NCI-H1436 (cell line): ENCODE data around the gene MTUS2.
A peak's percentile ranks its signal among the peaks of the same experiment; 100 is the strongest.

Experiments used
- DNase-seq: peaks from one replicate; lab custom pipeline; 2025; lab: John Stamatoyannopoulos, UW

Gene MTUS2

DNA sequence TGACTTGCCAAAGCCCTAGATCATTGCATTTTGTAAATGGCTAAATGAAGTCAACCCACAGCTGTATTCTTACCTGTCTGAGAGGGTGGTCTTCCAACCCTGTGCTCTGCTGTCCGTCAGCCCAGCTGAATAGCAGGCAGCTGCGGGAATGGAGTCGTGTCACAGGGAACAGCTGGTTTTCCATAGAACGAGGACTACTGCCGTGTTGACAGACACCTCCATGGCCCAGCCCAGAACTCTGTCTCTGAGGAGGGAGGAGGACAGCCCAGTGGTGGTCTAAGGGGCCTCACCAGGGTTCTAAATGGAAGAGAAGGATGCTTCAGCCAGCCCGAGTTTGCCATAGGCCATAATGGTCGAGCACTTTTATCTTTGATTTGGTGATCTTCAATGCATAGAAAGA lies 664.7 kb downstream of the MTUS2 start:
- DNase-seq = no peak

DNA sequence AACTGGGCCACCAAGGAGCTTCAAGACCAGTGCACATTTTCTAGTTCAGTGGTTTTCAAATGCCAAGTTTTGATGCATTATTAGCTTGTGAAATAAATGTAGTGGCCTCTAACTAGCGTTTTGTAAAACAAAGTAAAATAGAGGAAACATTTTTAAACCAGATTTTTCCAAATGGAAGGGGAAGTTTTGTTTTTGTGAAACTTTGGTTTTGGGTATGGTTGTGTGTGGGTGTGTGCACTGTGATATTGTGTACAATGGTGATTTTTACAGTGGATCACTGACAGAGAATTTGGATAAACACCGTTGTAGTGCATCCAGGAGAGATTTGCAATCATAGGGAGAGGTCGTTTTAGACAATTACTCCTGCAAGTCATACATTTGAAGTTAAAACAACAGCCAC lies 666.4 kb downstream of the MTUS2 start:
- no peak for DNase-seq

DNA sequence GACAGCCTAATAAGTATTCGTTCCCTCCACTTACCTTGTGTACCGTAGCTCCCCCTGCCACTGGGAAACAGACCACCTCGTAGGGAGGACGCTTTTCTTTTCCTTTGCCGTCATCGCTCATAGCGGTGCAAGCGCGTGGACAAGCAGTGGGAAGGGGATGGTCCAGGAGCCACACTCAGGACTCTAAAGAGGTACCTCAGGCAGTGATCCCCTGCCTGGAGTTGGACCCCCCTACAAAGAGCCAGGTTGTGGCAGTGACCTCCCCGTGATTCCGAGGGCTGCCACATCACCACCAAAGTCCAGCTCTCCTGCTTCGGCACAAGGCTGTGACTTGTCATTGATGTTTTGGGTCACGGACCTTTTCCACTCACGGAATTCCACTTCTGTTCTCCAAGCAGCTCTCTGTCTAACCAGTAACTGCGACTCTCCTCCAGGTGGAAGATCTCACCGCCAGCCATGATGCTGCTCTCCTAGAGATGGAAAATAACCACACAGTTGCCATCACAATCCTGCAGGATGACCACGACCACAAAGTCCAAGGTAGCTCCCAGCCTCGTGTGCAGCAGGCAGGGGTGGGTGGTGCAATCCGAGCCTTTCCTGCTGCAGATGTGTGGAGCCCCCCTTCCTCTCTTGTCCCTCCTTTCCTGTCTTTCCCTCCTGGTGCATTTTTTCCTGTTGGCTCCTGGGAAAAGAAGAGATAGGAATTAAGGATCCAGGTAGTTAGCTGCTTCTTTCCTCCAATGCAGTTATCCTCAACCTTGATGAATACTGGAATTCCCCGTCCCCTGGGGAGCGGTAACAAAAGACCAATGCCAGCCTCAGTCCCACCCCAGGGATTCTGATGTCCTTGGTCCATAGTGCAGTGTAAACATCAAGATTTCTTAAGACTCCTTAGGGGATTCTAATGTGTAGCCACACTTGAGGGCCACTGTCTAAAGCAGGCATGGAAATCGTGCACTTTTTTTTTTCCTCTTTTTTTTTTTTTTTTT lies 667.6 kb downstream of the MTUS2 start:
- no peak for DNase-seq

DNA sequence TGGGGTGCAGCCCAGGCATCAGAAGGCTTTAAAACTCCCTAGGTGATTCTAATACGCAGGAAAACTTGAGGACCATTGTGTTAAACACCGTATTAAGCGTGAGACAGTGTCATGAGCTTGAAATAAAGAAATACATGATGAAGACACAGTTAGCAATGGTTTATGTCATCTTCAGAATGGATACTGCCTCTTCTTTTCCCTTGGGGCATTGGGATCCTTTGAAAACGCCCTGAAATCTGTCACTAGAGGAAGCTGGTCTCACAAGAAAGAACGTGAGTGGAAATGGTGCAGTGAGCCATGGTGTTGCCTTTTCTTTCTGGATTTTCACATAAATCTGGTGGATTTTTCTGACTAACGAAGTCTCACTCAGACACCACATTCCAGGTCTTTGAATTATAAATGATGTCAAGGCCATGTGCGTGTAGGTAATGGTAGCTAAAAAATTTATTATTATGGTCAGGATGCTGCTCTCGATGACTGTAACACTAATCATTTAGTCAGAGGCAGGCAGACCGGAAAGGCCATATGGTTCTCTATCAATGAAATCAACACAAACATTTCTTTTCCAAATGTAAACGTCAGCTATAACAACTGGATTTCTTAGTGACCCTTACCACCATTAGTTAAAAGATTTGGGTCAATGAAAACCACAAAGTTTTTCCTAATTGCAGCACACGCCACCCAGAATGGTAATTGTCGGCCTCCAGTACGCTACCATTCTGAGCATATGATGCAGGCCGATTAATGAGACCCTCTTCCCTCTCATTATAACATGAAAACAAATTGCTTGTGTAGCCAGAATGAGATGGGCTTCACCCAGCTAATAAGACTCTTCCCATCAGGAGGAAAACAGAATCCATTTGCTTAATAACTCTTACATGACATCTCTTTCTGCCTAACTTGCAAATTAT lies 669.8 kb downstream of the MTUS2 start:
- no peak for DNase-seq

DNA sequence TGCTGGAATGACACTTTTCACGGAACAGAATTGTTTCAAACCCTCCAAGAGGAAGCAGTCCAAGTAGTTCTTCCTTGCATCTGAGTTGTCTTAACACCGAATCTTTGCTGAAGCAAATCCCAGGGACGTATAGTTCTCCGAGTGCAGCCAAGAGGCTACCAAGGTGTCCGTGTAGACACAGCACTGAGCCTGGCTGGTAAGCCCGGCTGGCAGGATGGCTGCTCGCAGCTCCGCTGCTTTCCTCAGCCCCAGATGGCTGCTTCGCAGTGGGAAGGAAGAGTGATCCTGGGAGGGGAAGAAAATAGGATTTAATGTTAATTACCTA lies 670.4 kb downstream of the MTUS2 start:
- DNase-seq = no peak

DNA sequence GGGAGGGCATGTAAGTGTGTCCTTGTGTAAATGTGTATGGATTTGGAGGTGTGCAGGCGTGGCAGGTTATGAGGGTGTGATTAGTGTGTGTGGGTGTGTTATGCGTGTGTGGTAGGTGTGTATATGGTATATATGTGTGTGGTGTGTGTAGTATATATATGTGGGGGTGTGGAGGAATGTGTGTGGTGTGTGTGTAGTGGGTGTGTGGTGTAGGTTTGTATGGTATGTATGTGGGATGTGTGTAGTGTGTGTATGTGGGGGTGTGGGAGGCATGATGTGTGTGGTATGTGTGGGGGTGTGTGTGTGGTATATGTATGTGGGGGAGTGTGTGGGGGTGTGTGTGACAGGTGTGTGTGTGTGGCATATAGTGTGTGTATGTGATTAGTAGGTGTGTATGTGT lies 671.1 kb downstream of the MTUS2 start:
- no peak for DNase-seq

DNA sequence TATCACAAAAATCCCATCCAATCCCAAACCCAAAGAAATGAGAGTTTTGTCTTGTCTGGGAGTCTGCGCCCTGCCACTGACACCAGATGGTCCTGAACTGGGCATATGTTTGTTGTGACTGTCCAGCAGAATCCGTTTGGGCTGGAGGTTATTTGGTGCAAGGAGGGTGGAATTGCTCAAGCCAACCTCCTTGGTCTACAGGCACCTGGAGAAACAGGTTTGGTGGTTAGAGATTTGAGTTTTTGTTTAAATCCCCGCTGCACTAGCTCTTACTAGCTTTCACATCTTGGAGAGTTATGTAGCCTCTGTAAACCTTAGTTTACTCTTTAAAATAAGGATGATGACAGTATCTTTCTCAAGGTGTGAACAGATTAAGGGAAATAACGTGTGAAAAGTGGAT lies 673.7 kb downstream of the MTUS2 start:
- DNase-seq = no peak

DNA sequence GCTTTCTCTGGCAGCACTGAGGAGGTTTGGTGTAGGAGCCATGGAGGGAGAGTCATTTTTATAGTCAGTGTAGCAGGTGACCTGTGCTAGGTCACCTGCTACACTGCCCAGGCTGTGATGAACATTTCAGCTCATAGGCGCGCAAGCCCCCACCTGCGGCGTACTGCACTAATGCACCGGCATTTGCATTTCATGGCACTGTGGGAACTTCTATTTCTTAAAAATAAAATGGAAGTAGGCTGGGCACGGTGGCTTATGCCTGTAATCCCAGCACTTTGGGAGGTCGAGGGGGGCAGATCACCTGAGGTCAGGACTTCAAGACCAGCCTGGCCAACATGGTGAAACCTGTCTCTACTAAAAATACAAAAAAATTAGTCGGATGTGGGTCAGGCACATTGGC lies 674.4 kb downstream of the MTUS2 start:
- no peak for DNase-seq

DNA sequence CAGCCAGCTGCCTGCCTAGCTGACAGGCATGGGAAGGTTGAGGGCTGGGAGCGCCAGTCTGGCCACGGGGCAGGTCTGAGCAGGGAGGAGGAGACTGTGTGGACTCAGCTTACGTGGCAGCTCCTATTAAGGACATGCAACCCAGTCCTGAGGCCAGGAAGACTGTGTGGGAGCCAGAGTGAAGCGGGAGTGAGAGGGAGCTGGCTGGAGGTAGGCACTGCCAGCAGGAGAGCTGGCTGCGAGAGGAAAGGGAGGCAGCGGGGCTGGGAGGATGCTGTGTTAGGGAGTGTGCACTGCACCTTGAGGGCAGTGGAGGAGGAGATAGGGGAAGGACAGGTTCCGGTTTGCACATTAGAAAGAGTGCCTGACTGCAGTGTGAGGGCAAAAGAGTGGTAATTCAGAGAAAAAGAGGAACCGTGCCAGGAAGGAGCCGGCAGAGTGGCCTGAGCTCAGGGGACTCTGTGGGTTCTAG lies 676.1 kb downstream of the MTUS2 start:
- no peak for DNase-seq

DNA sequence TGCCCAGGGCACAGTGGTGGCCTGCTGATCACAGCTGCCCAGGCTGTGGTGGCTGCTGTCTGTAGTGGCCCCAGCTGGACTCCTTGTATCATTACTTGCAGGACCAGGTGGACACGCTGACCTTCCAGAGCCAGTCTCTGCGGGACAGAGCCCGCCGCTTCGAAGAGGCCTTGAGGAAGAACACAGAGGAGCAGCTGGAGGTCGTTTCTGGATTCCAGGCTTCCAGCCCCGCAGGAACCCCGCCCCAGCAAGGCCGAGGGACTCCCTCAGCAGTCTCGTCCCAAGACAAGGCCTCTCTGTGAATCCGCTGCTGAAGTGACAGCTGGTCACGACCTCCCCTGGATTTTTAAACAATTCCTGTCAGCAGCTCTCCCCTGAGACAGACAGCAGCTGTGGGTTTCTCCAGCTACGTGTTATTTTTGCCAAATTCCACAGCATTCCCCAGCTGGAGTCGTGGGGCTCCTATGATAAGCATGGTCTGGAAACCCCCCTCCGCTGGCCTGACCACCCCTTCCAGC lies 677.1 kb downstream of the MTUS2 start:
- no peak for DNase-seq

DNA sequence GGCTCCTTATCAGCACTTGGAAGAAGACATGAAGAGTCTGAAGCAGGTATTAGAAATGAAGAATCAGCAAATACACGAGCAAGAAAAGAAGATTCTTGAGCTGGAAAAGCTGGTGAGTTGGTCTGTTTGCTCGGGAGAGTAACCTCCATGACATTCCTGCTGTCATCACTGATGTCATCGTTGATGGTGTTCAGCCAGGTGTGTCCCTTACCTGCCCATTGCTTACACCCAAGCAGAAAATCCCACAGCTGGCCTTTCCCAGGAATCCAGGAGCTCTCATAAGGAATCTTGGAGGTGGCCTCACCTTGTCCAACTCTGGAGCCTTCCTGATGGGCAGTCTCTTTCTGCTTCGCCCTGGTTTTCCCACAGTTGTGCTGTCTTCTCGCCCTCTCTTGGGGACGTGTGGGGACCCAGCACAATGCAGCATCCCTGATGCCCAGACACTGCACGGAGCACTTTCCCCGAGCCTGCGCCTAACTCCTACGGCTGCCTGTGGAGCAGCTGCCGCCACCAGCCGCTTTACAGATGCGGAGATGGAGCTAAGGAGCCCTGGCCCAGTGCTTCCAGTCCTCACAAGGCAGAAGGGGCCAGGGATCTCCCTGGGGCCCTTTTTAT lies 678.4 kb downstream of the MTUS2 start:
- DNase-seq = no peak

DNA sequence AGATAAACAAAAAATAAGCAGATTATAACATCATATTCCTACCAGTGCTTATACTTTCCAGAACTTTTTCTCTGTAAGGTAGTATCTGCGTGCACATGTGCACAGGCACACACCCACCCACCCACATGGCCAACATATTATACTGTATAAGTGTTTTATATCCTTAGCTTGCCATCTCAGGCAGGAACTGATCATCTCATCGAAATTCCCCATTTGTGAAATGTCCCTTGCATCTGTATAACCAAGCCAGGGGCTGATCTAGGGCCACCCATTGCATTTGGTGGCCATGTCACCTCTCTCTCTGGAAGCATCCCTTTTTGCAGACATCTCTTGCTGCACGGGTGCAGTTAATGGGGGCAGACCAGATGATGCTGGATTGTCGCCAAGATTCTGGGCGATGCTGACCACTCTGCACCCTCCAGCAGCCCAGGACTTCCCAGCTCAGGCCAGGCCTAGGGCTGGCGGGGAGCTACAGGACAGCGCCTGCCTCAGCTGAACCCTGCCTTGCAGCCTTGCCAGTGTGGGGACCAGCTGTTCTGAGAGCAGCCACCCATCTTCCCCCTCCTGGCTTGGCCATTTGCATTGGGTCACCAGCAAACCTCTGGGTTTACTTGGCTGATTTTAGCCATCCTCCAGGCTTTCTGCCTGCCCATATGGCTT lies 679.5 kb downstream of the MTUS2 start:
- no peak for DNase-seq

DNA sequence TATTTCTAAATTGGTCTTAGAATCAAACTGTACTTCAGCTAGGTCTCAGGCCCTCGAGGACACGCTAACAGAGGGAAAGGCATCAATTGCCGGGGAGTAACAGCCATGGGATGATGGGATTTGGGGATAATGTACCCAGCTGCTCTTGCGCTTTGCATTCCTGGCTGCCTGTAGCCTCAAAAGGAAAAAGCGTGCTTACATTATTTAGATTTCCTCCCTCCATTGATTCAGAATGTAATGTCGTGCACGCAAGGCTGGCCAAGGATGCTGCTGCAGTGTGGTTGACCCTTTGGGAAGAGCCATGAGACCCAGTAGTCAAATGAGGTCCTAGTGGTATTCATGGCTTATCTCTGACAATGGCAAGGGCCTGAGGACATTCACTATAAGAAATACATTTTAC lies 680.2 kb downstream of the MTUS2 start:
- no peak for DNase-seq

DNA sequence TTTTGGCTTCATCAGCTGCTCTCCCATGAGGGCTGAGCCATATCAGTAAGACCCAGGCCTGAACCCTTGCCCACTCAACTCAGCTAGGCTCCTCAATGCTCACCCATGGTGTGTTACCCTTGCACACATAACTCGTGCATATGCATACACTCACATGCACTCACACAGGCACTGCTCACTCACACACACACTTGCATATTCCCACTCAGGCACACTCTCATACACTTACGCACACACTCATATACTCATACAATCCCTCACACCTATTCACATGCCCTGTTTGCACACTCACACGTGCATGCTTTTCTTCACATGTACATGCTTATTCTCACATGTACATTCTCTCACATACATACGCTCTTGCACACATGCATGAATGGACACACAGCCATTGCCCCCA lies 681.5 kb downstream of the MTUS2 start:
- no peak for DNase-seq

DNA sequence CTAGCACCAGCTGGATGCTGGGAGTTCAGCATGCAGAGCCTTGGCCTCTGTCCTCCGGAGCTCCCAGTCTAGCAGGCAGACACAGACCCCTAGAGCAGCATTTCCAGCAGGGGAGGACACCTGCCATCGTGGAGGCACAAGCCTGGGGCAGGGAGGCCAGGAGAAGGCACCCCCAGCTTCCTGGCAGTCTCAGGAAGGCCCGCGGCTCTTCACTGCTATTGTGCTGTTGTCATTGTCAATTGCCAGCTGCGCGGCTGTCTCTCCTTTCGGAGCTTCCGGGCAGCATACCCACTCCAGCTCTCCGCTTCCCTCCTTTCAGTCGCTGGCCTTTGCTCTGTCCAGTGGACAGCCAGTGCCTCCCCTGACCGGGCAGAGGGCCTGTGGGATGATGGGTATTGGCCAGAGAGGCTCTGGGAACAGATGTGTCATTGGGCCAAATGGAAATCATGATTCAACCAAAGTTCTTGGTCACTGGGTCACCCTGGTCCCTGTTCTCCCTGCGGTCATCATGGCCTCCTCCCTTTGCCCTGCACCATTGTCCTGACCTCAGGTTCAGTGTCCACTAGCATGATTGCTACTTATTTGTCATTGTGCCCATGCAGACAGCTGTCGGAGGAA lies 682.4 kb downstream of the MTUS2 start:
- DNase-seq = no peak

DNA sequence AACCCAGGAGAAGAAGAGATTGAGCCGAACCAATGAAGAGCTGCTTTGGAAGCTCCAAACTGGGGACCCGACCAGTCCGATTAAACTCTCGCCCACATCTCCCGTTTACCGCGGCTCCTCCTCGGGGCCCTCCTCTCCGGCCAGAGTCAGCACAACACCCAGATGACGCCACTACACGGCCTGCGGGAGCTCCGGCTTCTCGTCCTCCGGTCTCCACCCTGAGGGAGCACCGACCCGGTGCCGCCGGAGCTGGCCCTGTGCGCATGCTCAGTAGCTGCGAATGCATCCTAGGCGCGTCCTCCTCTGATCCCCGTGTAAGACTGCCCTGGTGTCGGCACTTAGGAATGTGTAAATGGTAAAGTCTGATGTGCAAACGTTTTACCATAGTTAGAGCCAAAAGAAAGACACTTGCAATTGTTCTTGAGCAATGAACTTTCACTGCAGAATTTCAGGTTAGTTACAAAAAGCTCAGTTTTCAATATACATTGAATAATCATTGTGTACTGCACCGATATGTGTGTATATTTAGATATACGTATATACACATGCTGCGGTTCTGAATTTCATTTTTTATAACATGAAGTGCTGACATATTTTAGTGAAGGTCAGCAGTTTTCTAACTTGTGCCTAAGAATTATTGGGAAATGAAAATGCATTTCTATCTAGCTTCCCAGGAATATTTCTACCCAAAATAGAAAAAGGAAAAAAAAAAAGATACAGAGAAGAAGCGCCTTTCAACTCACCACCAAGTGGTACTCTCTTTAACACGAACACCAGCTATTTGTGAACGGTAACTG lies 683.1 kb downstream of the MTUS2 start:
- DNase-seq = no peak

DNA sequence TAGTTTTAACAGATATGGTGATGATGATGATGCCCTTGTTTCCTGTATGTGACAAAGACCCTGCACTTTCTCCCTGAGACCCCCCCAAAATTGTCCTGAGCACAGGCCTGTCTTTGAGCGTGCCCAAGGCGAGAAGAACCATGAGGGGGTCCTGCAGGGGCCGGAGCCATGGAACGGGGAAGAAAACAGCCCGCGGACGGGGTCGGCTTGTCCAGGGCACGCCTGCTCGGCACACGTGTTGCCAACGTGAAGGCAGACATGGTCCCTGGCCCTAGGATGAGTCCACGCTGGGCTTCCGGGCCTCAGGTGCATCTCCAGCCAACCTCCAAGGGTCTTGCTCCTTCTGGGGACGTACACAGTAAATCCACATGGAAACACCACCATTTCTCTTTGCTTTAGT lies 684.6 kb downstream of the MTUS2 start:
- no peak for DNase-seq

DNA sequence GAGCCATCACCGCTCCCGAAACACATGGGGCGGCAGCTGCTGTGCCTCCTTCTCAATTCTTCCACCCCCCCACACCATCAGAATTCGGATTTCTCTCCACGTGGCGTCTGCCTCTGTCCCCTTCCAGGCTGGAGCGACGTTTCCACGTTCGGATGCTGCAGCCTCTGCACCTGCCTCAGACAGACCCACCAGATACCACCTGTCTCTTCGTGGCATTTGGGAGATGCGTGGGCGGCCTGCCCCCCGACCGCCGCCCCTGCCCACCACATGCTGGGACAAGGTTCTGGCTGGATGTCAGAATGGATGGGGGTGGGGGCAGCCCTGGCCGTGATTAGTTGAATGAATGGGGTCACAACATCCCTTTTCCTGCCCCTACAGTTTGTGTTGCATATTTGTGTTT lies 685.4 kb downstream of the MTUS2 start:
- DNase-seq = no peak

DNA sequence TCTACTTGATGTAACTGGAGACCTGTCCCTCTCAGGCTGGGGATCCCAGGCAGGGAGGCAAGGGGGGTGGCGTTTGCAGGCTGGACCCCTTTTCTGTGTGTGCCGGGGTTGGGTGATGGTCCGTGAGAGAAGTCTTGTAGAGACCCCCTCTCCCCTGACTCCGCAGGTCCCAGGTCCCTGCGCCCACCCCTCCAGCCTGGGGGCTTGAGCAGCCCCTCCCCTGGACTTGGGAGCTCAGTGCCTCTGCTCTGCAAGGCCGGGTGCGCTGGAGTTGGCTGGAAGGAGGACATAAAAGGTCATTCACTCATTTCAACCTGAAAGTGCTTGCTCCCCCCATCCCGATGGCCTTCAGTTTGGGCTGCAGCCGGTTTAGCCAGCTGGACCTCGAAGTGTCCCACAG lies 685.8 kb downstream of the MTUS2 start:
- no peak for DNase-seq

DNA sequence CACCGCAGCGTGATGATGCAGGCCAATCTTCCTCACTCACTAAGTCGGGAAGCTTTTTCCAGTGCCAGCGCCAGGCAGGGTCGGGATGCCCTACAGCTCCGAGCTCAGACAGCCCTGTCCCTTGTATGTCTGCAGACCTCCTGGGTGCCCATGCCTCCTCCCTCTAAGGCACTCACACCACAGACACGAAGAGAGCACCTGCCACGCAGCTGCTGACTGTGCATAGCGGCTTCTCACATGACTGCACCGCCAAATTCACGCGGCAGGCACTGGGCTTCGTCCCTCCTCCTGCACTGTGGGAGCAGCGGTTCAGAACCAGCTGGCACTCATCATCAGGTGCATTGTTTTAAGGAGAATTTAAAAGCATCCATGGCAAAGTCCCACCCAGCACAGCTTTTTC lies 687.2 kb downstream of the MTUS2 start:
- DNase-seq = peak; percentile 15
